Measurements from ENCODE around the gene ADGRG1. TPM values are rescaled to one million over a fixed set of nuclear protein-coding genes. Genes with fewer than 3 reads are reported as not detected.

The ADGRG1 gene
- total RNA-seq, 1 donor from 2014 or later = 19.7 TPM

DNA sequence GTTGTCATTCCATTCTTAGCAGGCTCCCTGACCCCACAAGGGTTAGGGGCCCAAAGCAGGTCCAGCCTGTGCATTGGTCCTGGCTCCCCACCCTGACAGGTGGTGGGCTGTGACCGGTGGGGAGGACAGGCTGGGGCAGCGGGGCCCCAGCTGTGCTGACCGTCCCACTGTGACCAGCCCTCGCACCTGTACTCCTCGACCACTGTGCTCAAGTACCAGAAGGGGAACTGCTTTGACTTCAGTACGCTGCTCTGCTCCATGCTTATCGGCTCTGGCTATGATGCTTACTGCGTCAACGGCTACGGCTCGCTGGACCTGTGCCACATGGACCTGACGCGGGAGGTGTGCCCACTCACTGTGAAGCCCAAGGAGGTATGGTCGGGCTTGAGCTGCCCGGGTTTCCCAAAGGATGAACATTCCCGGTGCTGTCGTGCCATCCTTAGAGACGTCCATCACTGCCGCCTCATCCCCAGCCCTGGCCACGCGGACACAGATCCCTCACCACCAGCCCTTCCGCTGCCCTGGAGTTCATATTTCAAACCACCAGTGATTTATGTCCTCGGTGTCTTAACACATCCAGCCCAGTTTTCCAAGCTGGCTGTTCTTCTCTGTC, 73.4 kb downstream of the ADGRG1 start:
- Mint-ChIP-seq H3K4me1 (ENCODE audit: low read depth) (peaks cover 35% of the 10 kb centered on the region), H3K27me3 (no peaks in the 10 kb centered on the region), H3K36me3 (ENCODE audit: insufficient read depth) (no peaks in the 10 kb centered on the region), H3K27ac (peak overlapping the region; percentile 98), H3K4me3 (ENCODE audit: low read depth) (peak overlapping the region; percentile 21), H3K9me3 (ENCODE audit: low read depth) (no peaks in the 10 kb centered on the region)
- DNase-seq (ENCODE audit: low spot score, unreplicated experiment) = no peak
- TF ChIP-seq, protein P1, sequence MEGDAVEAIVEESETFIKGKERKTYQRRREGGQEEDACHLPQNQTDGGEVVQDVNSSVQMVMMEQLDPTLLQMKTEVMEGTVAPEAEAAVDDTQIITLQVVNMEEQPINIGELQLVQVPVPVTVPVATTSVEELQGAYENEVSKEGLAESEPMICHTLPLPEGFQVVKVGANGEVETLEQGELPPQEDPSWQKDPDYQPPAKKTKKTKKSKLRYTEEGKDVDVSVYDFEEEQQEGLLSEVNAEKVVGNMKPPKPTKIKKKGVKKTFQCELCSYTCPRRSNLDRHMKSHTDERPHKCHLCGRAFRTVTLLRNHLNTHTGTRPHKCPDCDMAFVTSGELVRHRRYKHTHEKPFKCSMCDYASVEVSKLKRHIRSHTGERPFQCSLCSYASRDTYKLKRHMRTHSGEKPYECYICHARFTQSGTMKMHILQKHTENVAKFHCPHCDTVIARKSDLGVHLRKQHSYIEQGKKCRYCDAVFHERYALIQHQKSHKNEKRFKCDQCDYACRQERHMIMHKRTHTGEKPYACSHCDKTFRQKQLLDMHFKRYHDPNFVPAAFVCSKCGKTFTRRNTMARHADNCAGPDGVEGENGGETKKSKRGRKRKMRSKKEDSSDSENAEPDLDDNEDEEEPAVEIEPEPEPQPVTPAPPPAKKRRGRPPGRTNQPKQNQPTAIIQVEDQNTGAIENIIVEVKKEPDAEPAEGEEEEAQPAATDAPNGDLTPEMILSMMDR (IDR thresholded peaks at IDR 0.05; ENCODE audit: unreplicated experiment) = no peak

DNA sequence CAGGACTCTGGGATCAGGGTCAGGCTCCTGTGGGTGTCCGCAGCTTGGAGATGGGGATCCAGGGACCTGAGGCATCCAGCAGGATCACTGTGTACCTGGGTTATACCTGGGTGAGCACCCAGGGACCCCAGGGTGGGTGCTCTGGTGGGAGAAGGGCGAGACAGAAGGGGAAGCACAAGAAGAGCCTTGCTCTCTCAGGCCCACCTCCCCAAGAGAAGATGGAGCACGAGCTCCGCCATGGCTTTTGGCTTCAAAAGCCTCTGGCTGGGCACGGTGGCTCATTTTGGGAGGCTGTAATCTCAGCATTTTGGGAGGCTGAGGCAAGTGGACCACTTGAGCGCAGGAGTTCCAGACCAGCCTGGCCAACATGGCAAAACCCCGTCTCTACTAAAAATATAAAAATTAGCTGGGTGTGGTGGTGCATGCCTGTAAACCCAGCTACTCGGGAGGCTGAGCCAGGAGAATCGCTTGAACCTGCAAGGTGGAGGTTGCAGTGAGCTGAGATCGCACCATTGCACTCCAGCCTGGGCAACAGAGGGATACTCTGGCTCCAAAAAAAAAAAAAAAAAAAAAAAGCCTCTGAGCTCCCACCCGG, 75.1 kb downstream of the ADGRG1 start:
- Mint-ChIP-seq H3K27ac (peak overlapping the region; percentile 93), H3K4me3 (ENCODE audit: low read depth) (no peak overlapping the region), H3K4me1 (ENCODE audit: low read depth) (peaks cover 37% of the 10 kb centered on the region), H3K36me3 (ENCODE audit: insufficient read depth) (no peaks in the 10 kb centered on the region), H3K9me3 (ENCODE audit: low read depth) (no peaks in the 10 kb centered on the region), H3K27me3 (no peaks in the 10 kb centered on the region)
- TF ChIP-seq, protein P1 (IDR thresholded peaks at IDR 0.05; ENCODE audit: unreplicated experiment) = no peak
- DNase-seq (ENCODE audit: low spot score, unreplicated experiment) = no peak

DNA sequence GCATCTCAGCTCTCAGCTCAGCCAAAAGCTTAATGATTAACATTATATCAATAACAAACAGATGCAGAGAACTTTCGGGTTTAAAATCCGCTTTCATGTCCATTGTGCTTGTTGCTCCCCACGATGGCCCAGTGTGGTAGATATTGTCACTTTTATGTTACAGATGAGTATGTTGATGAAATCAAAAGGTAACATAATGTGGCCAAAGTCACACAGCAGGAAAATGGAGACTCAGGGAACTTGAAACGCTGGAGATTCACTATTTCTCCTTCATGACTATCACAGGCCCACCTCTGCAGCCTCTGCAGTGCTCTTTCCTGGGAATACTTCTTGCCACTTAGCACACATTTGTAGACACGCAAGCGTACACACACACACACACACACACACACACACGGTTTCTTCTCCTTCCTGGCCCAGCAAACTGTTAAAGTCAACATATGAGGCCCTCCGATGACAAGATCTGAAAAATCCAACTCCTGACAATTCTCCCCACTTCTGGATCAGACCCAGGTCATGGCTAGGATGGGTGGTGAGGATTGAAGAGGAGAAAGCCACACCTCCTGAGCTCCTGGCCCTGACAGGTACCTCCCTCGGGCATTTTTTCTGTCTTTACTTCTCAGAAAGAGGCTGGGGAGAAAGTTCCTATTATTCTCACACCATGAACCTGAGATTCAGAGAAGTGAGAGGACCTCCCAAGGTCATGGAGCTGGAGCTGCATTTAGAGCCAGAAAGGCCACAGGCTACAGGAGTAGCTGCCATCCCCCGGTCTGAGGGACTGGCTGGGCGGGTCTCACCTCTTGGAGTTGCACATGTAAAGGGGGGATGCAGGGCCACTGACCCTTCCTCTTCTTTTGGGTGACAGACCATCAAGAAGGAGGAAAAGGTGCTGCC, 75.8 kb downstream of the ADGRG1 start:
- peak overlapping the region; percentile 1 for H3K4me3 Mint-ChIP-seq (ENCODE audit: low read depth)
- TF ChIP-seq, protein P1 (IDR thresholded peaks at IDR 0.05; ENCODE audit: unreplicated experiment) = no peak
- no peaks in the 10 kb centered on the region for H3K27me3 Mint-ChIP-seq
- H3K4me1 Mint-ChIP-seq (ENCODE audit: low read depth) = peaks cover 35% of the 10 kb centered on the region
- H3K9me3 Mint-ChIP-seq (ENCODE audit: low read depth) = no peaks in the 10 kb centered on the region
- no peak for DNase-seq (ENCODE audit: low spot score, unreplicated experiment)
- H3K27ac Mint-ChIP-seq = peak overlapping the region; percentile 88
- H3K36me3 Mint-ChIP-seq (ENCODE audit: insufficient read depth) = no peaks in the 10 kb centered on the region

DNA sequence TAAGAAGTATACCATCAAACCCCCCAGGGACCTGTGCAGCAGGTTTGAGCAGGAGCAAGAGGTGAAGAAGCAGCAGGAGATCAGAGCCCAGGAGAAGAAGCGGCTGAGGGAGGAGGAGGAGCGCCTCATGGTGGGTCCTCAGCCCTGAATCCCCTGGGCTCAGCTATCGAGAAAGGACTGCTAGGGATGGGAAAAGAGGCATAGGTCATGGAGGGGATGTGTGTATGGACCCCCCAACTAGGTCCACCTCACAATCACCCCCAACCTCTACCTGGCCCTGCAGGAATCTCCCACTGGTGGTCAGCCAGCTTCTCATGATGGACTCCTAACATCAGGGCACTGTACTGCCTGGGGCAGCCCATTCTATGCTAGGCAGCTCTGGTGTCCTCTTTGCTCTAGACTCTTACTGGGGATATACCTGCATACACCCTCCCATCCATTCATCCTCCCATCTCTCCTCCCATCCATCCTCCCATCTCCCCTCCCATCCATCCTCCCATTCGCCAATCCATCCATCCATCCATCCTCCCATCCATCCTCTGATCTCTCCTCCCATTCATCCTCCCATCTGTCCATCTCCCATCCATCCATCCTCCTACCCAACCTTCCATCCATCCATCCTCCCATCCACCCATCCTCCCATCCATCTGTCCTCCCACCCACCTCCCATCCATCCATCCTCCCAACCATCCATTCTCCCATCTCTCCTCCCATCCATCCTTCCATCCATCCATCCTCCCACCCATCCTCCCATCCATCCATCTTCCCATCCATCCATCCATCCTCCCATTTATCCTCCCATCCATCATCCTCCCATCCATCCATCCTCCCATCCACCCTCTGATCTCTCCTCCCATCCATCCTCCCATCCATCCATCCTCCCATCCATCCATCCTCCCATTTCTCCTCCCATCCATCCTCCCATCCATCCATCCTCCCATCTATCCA, 76.7 kb downstream of the ADGRG1 start:
- DNase-seq (ENCODE audit: low spot score, unreplicated experiment) = no peak
- TF ChIP-seq, protein P1 (IDR thresholded peaks at IDR 0.05; ENCODE audit: unreplicated experiment) = no peak
- Mint-ChIP-seq H3K4me1 (ENCODE audit: low read depth) (peaks cover 33% of the 10 kb centered on the region), H3K9me3 (ENCODE audit: low read depth) (no peaks in the 10 kb centered on the region), H3K27me3 (no peaks in the 10 kb centered on the region), H3K36me3 (ENCODE audit: insufficient read depth) (no peaks in the 10 kb centered on the region), H3K4me3 (ENCODE audit: low read depth) (no peak overlapping the region), H3K27ac (peak overlapping the region; percentile 88)

Data from progenitor cell of endocrine pancreas (in vitro differentiated cells).